NCI-H2196 (cell line): ENCODE data around the gene FSD1.
"Not testable (repeated sequence)": the region's sequence is repeated elsewhere in the genome, so short reads cannot be mapped to it uniquely, and the experiment has no call there.

Experiments used
- DNase-seq: peaks from one replicate; lab custom pipeline; 2025; ENCODE audit not compliant: unreplicated experiment; lab: John Stamatoyannopoulos, UW

FSD1 gene

DNA sequence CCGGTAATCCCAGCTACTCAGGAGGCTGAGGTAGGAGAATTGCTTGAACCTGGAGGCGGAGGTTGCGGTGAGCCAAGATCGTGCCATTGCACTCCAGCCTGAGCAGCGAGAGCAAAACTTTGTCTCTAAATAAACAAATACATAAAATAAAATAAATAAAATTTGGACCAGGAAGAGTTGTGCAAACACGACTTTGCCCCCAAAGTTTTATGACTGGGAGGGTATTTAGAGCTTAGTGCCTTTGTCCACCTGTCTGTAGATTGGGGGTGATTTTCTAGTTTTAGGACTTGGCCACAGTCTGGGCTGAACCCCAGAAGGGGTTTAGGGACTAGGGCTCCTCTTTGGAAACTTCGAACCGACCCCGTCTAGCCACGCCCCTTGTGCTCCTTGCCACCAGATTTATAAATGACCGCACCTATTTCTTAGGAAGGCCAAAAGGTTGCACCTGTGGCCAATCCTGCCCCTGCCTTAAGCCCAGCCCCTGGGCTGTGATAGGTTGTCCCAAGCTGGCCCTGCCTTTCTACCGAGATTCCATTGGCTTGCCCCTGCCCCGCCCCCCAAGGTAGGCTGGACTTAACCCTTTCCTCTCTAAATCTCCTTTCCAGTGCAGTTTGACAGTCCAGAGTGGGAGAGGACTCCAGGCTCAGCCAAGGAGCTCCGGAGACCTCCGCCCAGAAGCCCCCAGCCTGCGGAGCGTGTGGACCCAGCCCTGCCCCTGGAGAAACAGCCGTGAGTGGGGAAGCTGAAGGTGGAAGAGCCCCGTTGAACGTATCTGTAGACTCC, 20.0 kb upstream of the FSD1 start:
- peak; percentile 51 for DNase-seq

GRCh38 chr19:4284974-4285373, 19.4 kb upstream of the FSD1 start:
- DNase-seq = no peak

- DNase-seq = not testable (repeated sequence)
Observed at GRCh38 chr19:4286141-4286540, 18.3 kb upstream of the FSD1 start.

DNA sequence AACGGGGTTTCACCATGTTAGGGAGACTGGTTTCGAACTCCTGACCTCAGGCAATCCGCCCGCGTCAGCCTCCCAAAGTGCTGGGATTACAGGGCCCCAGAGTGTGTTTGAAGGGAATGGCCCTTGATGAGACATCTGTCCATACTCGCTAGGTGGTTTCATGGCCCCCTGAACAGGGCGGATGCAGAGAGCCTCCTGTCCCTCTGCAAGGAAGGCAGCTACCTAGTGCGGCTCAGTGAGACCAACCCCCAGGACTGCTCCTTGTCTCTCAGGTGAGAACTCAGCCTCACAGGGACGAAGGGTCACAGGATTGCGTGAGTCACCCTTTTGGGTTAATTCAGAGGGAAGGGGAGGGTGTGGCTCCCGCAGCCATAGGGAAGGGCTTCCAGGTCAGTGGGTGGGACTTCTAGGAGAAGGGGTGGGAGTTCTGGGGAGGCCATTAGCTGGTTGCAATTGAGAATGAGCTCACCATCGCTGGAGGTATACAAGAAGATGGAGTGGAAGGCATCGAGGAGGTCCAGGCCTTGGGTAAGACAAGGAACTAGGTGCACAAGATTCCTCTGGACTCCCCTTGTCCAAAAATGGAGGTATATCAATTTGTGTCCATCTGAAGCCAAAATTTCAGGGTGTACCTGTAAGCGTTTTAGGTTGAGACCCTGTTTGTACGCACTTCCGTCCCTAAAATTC, 16.2 kb upstream of the FSD1 start:
- no peak for DNase-seq

- no peak for DNase-seq
Observed at GRCh38 chr19:4291184-4291732, 13.1 kb upstream of the FSD1 start.

DNA sequence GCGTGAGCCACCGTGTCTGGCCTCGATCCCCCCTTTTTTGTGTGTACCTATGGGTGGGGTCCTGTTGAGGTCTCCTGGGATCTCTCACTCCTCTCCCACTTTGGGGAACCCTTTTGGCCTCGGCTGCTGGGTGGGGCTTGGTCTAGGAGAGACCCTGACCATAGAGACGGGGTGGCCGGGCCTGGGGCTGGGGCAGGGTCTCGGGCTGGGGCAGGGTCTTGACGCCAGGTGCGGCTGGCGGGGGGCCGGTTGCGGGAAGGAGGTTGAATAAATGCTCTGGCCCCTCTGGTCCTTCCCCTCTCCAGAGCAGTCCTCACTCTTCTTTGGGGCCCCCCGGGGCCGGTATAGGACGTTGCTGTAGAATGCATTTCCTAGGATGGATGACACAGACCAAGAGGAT, 11.9 kb upstream of the FSD1 start:
- DNase-seq = no peak

GRCh38 chr19:4294389-4294788, 10.0 kb upstream of the FSD1 start:
- no peak for DNase-seq

DNA sequence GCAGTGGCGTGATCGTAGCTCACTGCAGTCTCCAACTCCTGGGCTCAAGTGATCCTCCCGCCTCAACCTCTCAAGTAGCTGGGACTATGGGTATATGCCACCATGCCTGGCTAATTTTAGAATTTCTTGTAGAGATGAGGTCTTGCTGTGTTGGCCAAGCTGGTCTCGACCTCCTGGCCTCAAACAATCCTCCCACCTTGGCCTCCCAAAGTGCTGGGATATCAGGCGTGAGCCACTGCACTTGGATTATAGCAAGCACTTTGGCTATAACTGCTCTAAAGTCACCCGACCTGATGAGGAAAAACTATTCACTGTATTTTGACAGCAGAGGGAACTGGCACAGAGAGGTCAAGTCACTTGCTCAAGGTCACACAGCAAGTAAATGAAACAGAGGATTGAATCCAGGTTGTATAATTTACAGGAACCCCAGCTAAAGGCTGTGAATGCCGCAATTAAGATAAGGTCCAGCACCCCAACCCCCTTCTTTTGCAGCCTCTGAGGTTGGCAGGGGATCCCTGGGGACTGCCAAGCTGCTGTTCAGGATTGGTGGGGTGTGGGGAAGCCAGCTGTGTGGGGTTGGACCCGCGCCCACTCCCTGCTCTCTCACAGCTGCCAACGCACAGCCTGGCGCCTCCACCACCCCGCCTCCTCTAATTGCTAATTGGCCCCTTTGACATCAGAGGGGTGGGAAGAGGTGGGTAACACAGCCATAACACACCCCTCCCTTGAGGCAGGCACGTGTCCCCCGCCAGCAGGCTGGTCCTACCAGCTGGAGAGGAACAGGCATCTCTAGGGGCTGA, 8.2 kb upstream of the FSD1 start:
- DNase-seq = peak; percentile 75

DNA sequence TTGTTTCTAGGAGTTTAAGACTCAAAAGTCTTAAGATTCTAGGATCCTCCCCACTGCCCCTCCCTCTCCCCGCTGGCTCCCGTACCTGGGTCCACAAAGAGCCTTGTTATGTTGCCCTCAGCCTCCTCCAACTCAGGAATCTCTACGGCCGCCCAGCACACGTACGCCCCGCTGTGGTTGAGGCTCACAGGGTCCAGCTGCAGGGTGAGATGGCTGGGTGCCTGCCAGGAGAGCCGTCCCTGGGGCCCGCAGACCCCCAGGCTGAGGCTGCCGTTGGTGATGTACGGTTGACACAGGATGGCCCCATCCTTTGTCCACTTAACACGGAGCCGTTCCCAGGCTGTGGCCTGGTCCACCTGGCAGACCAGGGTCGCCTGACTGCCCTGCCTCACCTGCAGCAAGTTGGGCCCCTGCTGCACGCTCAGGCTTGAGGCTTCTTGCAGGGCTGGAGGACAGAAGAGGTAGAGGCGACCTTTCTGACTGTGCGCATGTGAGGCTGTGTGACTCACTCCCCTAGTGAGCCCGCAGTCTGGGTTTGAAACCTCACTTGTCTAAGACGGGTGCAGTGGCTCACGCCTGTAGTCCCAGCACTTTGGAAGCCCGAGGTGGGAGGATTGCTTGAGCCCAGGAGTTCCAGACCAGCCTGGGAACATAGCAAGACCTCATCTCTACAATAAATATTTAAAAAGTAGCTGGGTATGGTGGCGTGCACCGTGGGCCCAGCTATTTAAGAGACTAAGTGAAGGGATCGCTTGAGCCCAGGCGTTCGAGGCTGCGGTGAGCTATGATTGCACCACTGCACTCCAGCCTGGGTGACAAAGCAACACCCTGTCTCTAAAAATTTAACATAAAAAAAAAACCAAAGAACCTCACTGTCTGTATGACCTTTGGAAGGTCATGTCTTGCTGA, 6.2 kb upstream of the FSD1 start:
- no peak for DNase-seq

GRCh38 chr19:4298810-4299550, 5.4 kb upstream of the FSD1 start:
- DNase-seq = no peak

GRCh38 chr19:4300589-4300988, 3.8 kb upstream of the FSD1 start:
- no peak for DNase-seq

DNA sequence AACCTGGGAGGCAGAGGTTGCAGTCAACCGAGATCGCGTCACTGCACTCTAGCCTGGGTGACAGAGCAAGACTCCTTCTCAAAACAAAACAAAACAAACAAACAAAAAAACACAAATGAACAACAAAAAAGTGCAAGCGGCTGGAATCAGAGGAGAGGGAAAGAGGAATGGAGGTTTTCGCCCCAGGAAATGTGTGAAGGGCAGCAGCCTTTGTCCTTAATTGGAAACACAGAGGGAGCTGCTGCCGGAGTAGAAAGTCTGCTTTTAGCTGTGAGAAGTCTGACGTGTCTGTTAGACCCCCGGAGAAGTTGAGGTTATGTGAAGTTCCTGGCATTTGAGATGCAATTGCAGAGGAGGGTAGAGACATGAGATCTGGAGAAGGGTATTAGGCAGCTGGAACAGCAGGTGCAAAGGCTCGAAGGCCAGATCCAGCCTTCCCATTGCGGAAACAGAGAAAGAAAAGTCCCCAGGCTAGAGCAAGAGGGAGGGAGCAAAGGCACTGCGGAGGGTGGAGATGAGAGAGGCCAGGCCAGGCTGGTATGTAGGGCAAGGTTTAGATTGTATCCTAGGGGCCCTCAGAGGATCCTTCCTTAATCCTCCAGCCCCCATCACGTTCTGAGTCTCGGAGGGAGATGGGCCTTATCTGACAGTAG, 2.7 kb upstream of the FSD1 start:
- DNase-seq = no peak

- no peak for DNase-seq
Observed at GRCh38 chr19:4302243-4302640, 2.2 kb upstream of the FSD1 start, which contains the start of gene TMIGD2. TSS of gene TMIGD2 (minus strand) at chr19:4302389. CDS start at chr19:4302385, 4 bp downstream.

DNA sequence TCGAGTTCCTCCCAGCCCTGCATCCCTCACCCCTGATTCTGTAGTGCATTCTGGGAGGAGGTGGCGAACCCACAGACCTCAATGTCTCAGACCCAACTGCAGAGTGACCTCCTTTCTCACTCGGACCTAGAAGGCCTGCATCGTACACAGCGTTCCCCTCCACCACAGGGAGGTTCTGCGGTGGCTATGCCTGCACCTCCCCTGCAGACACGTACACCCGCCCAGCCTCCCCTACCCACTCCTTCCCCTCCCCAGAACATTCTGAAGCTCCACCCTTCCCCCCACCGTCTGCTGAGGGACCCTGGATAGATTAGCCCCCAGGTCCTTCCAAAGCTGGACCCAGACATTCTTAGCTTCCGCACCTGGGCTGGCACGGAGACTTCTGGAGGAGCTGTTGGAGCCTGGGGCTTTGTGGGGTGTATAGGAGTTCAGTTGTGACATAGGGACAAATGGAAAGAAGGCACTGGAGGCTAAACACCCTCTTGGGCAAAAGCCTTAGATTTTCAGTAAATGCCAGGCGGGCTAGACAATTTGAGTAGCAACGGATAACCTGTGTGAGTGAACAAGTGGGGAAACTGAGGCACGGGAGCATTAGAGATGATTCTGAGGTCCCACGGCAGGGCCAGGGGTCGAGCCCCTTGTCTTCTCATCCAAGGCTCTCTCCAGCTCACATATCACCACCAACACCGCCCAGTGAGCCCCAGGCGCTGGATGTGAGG, 420 bp upstream of the FSD1 start:
- no peak for DNase-seq

DNA sequence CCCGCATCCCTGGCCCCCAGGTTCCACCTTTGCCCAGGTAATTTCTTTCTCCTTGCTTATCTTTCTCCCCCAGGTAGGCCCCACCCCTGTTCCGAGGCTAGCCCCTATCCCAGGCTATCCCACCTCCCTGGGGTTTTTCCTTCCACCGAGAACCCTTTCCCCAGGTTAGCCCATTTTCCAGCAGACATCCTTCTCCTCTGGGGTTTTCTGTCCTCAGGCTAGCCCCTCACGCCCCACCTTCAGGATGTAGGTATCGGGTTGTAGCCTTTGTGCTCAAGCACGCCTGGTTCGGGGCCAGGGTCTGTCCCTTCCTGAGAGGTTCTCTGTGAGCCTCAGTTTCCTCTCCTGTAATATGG, 837 bp downstream of the FSD1 start:
- DNase-seq = no peak

DNA sequence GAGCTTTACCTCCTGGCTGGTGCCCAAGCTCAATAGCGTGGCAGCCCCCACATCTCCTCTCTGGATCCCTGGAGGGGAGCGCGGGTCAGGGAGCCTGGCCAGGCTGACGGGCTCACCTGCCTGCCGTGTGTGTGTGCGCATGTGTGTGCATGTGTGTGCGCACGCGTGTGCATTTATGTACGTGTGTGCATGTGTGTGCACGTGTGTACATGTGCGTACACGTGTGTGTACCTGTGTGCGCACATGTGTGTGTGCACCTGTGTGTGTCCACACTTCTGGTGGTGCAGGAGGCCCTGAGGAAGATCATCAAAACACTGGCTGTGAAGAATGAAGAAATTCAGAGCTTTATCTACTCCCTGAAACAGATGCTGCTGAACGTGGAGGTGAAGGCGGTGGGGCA, 1.3 kb downstream of the FSD1 start:
- DNase-seq = no peak

DNA sequence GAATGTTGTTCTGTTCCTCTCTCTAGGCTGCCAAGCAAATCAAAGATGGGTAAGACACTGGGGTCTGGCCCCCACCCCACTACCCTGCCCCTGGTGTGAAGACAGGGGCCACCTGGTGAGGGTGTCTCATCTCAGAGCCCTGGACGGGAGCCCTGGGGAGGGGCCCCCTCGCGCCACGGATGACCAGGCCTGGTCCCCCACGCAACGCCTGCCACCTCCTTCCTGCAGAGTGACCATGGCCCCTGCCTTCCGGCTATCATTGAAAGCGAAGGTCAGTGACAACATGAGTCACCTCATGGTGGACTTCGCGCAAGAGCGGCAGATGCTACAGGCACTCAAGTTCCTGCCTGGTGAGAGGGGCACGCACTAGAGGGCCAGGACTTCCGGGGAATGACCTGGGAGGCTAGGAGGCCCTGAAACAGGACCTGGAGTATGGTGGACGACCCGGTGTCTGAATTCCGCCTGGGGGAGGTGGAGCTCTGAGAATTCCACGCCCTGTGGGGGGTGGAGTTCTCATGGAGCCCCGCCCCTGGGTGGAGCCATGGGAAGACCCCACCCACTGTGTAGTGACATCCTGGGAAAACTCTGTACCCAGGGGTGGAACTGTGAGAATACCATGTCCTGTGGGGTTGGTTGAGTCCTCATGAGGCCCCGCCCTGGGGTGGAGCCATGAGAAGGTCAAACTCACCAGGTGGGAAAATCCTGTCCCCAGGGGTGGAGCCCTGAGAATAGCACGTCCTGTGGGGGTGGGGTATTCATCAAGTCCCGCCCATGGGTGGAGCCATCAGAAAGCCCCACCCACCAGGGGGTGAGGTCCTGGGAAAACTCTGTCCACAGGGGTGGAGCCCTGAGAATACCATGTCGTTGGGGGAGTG, 6.1 kb downstream of the FSD1 start:
- DNase-seq = no peak
